Activated CD4-positive, alpha-beta T cell treated with anti-CD3 and anti-CD28 coated beads, Interleukin-2, amount 10 ng/mL, durations not matched to agents 24 days and 14 days (primary cell): ENCODE results near the gene AHNAK2. TPM values are rescaled to one million over a fixed set of nuclear protein-coding genes. Genes with fewer than 3 reads are reported as not detected.

Source experiments
- DNase-seq: peaks from one replicate; pipeline ENCODE4 v3.0.0; 2022
- H3K27ac Mint-ChIP-seq: one replicate; pipeline ENCODE4 v1.8.0; 2022; ENCODE audit warnings: mild to moderate bottlenecking, mixed read lengths
- H3K27me3 Mint-ChIP-seq: one replicate; pipeline ENCODE4 v1.8.0; 2022; ENCODE audit warnings: mixed read lengths
- H3K36me3 Mint-ChIP-seq: one replicate; pipeline ENCODE4 v1.8.0; 2022; ENCODE audit warnings: low read depth, mild to moderate bottlenecking, mixed read lengths
- H3K4me1 Mint-ChIP-seq: one replicate; pipeline ENCODE4 v1.8.0; 2021; ENCODE audit warnings: mixed read lengths
- H3K4me3 Mint-ChIP-seq: one replicate; pipeline ENCODE4 v1.8.0; 2022; ENCODE audit warnings: mild to moderate bottlenecking, moderate library complexity, mixed read lengths
- H3K9me3 Mint-ChIP-seq: one replicate; pipeline ENCODE4 v1.8.0; 2021; ENCODE audit warnings: mixed read lengths
- intact Hi-C: fragments of 100-400 bp; cut with micrococcal nuclease; formaldehyde crosslinking; loops from one replicate; pipeline ENCODE4 v1.15.1; 2023
- total RNA-seq: library from RNA; stranded (reverse); gene quantifications from 2 replicates; pipeline ENCODE4 v1.2.3, GENCODE V29; 2022

The AHNAK2 gene
- total RNA-seq, 1 donor from 2014 or later: 0.02 TPM

DNA sequence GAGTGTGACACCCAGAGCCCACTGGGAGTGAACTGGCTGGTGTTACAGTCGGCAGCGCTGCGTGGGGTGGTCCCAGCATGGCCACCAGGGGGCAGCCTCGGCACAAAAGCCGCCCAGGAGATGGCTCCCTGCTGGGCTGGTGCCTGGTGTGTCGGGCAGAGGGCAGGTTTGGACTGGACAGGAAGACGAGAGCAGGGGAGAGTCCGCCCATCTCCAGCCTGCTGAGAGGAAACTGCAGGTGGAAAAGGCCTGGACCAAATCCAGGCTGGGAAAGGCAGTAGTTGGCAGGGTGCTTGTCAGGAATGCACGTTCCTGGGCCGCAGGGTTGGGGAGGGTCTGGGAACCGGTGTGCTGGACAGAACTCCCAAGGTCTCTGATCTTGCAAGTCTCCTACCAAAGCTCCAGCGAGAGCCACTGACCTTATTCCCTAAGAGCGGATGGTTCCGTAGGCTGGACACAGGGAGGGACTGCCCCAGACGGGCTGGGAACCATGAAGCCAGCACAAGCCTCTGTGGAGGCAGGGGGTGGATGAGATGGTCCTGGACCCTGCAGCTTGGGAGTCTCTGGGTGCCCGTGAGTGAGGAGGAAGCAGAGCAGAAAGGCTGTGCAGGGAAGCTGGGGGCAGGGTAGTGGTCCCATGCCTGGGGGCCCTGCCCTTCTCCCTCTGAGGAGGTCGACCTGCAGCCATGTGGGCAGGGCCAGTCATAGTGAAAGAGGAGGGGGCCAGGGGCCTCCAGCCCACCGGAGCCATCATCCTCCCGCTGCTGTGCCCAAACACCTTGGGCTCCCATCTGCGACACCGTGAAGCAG lies 1.8 kb downstream of the AHNAK2 start:
- Mint-ChIP-seq H3K4me3 (peak overlapping the region; percentile 31), H3K36me3 (no peaks in the 10 kb centered on the region), H3K27ac (no peak overlapping the region), H3K4me1 (peaks cover 9% of the 10 kb centered on the region), H3K9me3 (no peaks in the 10 kb centered on the region), H3K27me3 (peaks cover 24% of the 10 kb centered on the region)
- intact Hi-C loops: loop anchor here (1.0 kb wide), 1 partner anchor 69 kb away; no protein-coding TSS in a partner anchor
- peak; percentile 96 for DNase-seq

DNA sequence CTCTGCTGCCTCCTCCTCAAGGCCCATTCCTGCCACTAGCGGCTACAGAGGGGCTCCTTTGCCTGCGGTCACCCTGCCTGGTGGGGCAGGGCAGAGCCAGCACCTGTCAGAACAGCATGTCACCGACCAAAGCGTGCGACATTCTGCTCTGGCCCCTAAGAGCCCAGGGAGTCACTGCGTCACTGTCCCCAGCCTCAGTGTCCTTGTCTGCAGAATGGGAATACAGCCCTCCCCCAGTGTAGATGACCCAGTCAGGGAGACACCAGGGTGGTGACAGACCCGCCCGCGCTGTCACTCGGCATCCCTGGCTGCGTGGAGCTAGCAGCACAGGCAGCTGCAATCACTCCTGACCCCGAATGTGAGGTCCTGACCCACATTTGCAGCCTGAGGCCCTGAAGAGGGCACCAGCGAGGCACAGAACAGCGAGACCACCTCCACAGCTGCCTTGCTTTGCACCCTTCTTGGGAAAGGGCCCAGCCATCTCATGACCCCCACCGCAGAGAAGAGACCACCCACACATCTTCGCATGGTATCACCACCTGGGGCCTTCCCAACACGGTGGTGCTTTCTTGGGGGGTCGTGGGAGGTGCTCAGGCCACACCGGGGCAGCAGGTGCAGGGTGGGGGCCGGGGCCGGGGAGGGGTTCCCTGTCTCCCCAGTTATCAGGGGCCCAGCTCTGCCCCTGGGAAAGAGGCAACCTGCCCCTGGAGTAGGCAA lies 2.5 kb downstream of the AHNAK2 start:
- Mint-ChIP-seq H3K4me1 (peaks cover 9% of the 10 kb centered on the region), H3K9me3 (no peaks in the 10 kb centered on the region), H3K4me3 (no peak overlapping the region), H3K36me3 (no peaks in the 10 kb centered on the region), H3K27me3 (peaks cover 24% of the 10 kb centered on the region), H3K27ac (no peak overlapping the region)
- intact Hi-C loops: loop anchor here (1.0 kb wide), 1 partner anchor 70 kb away; no protein-coding TSS in a partner anchor
- DNase-seq: peak; percentile 72

DNA sequence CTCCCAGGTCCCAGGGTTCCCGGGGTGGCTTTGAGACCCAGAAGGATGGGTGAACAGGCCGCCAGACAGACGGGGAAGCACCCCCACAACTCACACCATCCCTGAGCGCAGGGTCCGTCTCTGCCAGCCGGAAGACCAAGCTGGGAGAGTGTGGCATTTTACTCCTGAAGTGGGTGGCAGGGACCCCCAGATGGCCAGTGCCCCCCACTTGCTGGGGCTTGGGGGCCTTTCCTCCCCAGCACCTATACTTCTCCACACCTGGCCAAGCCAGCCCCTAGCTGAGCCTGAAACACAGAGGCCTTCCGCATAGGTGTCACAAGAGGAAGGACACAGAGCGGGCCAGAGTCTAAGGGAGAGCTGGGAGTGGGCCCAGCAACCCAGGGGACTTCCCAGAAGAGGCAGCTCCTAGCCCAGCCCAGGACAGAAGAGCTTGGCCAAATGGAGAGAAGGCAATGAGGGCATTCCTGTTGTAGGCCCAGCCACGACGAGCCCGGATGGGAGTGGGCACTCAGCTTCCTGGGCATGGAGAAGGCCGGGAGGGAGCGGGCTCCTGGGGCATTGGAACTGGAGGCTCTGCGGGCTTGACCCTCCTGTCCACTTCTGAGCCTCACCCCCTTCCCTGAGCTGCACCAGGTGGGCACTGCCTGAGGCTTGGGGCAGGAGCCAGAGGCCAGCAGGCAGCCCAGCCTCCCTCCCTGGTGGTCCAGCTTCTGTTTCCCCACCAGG lies 3.3 kb downstream of the AHNAK2 start:
- intact Hi-C loops: no loop called here
- Mint-ChIP-seq H3K9me3 (no peaks in the 10 kb centered on the region), H3K4me3 (no peak overlapping the region), H3K4me1 (peaks cover 9% of the 10 kb centered on the region), H3K27me3 (peaks cover 23% of the 10 kb centered on the region), H3K36me3 (no peaks in the 10 kb centered on the region), H3K27ac (no peak overlapping the region)
- DNase-seq: no peak

DNA sequence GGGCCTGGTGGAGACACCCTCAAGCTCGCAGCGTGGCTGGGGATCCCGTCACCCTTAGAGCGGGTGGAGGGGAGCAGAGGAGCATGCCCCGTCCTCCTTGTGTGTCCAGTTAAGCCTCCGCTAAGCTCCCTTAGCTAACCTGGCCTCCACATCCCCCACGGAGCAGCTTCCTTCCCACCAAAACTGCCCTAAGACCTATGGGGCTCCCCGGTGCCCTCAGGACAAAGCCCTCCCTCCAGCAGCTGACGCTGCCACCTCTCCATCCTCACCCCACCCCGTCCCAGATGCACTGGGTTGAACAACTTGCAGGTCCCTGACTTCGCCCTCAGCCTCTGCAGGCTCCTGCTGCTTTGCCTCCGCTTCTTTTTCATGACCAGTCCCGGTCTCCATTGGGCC lies 4.0 kb downstream of the AHNAK2 start:
- H3K27me3 Mint-ChIP-seq: peaks cover 18% of the 10 kb centered on the region
- H3K36me3 Mint-ChIP-seq: no peaks in the 10 kb centered on the region
- peaks cover 9% of the 10 kb centered on the region for H3K4me1 Mint-ChIP-seq
- H3K4me3 Mint-ChIP-seq: no peak overlapping the region
- no peak overlapping the region for H3K27ac Mint-ChIP-seq
- H3K9me3 Mint-ChIP-seq: no peaks in the 10 kb centered on the region
- intact Hi-C loops: no loop called here
- DNase-seq: no peak

DNA sequence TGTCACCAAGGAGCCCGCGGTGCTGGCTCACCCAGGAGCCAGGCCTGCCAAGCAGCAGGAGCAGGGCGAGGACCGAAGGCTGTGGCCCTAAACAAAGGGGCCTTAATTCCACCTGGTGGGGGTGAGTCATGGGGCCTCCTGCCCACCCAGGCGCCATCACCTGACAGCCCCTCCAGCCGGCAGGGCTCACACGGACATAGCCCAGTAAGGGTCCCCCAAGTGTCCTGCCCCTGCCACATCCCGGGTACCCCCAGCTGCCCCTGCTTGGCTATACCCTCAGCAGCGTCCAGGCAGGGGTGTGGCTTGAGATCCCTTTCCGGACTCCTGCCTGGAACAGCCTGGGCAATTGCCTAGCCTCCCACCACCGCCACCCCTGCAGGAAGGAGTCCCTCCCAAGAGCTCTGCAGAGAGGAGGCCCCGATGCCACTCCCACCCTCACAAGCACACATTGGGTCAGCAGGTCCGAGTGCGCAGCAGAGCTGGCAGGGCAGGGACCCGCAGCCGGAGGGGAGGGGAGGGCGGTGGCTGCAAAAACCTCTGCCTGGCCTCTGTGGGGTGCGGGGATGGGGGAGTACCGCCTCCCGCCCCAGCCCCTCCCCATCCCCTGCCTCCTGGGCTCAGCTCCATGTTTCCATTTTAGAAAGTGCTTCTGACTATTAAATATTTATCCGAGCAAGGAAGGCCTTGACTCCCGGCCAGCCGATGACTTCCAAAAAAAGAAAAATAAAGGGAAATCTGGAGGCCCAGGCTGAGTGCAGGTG lies 4.6 kb downstream of the AHNAK2 start:
- no peak overlapping the region for H3K27ac Mint-ChIP-seq
- no peak for DNase-seq
- no peak overlapping the region for H3K4me3 Mint-ChIP-seq
- H3K4me1 Mint-ChIP-seq: peaks cover 7% of the 10 kb centered on the region
- intact Hi-C loops: no loop called here
- H3K27me3 Mint-ChIP-seq: peaks cover 16% of the 10 kb centered on the region
- H3K9me3 Mint-ChIP-seq: no peaks in the 10 kb centered on the region
- H3K36me3 Mint-ChIP-seq: no peaks in the 10 kb centered on the region

DNA sequence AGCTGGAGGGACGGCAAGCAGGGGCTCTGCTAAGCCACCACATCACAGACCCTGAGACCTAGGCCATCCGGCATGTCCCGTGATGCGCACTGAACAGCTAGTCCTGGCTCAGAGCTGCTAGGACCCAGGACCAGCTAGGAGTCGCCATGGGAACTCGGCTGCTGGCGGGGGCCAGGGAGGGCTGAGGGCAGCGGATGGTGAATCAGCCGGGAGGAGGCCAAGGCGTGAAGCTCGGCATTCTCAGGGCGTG lies 5.1 kb downstream of the AHNAK2 start:
- no peaks in the 10 kb centered on the region for H3K9me3 Mint-ChIP-seq
- DNase-seq: no peak
- H3K36me3 Mint-ChIP-seq: no peaks in the 10 kb centered on the region
- H3K4me3 Mint-ChIP-seq: no peak overlapping the region
- no peak overlapping the region for H3K27ac Mint-ChIP-seq
- H3K4me1 Mint-ChIP-seq: peaks cover 7% of the 10 kb centered on the region
- intact Hi-C loops: no loop called here
- H3K27me3 Mint-ChIP-seq: peaks cover 14% of the 10 kb centered on the region

DNA sequence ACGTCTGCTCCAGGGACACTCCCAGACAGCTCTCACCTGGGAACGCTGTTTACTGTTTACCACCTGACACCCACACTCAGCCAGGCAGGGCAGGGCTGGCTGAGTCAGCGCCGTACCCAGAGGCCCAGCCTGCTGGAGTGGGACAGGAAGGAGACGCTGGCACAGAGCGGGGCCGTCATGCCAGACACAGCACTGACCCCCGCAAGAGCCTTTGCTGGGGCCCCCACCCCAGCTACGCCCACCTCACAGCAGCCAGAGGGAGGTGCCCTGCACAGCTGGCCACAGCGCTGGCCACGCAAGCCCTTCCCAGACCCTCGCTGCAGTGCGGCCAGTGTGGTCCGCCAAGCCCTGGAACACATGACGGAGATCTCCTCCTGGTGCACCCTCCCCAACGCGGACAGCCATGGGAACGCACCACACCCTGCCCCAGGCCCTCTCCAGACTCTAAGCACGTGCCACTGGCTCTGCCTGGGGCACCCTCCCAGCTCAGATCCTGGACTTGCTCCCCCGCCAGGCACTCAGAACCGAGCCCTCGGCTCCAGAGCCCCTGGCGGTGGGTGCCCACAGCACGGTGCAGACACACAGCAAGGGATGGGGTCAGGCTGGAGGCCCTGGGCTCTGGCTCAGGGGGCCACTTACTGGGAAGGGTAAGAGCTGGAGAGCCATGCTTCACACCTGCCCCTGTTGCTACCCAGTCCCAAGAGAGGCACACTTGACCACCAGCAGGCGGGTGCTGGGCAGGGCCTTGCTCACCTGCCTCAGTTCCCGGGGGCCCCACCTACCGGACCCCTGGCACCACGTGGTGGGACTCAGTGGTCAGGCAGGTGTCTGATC lies 5.7 kb downstream of the AHNAK2 start:
- Mint-ChIP-seq H3K36me3 (no peaks in the 10 kb centered on the region), H3K27me3 (peaks cover 11% of the 10 kb centered on the region), H3K4me1 (peaks cover 4% of the 10 kb centered on the region), H3K27ac (no peak overlapping the region), H3K4me3 (no peak overlapping the region), H3K9me3 (no peaks in the 10 kb centered on the region)
- no peak for DNase-seq
- intact Hi-C loops: no loop called here

DNA sequence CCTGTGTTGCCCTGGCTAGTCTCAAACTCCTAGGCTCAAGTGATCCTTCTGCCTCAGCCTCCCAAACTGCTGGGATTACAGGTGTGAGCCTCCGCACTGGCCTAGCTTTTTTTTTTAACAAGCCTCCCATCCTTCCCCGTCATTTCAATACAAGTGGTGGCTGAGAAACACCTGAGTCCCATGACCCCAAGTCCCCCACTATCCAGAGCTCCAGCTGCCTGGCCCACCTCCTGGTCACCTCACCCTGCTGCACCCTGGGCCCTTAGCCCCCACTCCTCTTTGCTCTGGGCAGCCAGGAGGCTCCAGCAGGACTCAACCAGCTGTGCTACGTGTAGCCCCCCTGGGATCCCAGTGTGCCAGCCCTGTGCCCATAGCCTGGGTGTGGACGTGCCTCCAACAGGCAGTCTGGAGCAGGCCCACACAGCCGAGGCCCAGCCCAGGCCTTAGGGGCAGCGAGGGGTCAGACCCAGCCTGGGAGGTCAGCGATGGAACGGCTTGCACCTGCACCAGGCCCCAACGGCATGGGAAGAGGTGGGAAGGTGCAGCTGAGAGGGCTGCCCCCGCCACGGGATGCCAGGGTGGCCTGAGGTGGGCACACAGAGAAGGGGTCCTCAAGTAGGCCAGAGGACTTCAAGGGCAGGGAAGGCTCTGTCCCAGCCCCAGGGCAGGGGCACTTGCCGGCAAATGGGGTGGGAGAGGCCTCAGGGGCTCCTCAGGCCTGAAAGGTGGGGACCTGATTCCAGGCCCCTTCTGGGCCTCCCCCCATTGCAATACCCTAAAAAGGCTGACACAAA lies 6.5 kb downstream of the AHNAK2 start:
- no peak for DNase-seq
- Mint-ChIP-seq H3K27ac (no peak overlapping the region), H3K4me3 (no peak overlapping the region), H3K27me3 (peaks cover 11% of the 10 kb centered on the region), H3K4me1 (peaks cover 4% of the 10 kb centered on the region), H3K36me3 (no peaks in the 10 kb centered on the region), H3K9me3 (no peaks in the 10 kb centered on the region)
- intact Hi-C loops: no loop called here

DNA sequence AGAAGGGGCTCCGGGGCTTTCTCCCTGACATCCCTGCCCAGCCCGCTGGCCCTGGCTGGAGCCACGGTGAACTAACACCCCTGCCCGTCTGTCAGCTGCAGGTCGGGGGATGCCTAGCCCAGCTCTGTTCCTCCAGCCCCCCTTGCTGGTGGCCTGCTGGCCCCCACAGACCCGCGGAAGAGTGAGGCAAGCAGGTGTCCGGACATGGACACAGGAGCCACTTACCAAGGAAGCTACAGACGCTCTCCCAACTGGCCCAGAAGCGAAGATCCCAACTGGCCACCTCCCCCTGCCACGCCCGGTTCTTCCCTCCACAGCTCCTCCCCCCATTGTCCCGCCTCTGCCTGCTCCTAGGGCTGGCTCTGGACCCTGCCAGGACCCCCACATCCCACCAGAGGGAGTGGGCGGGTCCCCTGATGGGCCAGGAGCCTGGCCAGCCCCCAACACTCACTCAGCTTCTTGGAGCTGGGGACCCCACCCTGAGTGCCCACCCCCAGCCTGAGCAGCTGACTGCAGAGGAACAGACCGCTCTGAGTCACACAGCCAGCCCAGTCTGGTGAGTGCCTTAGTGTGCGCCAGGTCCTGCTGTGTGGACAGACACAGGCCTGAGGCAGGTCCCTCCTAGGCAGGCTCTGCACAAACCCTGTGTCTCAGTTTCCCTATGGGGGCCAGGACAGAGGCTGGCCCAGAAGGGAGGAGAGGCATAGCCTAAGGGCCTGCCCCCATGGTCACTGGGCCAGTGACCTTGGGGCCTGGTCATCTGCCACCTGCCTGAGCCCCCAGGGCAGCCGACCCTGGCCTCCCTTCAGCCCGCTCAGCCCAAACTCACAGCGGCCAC lies 7.7 kb downstream of the AHNAK2 start:
- H3K27me3 Mint-ChIP-seq: peaks cover 8% of the 10 kb centered on the region
- DNase-seq: no peak
- no peaks in the 10 kb centered on the region for H3K9me3 Mint-ChIP-seq
- intact Hi-C loops: no loop called here
- H3K4me1 Mint-ChIP-seq: no peaks in the 10 kb centered on the region
- H3K36me3 Mint-ChIP-seq: no peaks in the 10 kb centered on the region
- H3K4me3 Mint-ChIP-seq: no peak overlapping the region
- H3K27ac Mint-ChIP-seq: no peak overlapping the region

DNA sequence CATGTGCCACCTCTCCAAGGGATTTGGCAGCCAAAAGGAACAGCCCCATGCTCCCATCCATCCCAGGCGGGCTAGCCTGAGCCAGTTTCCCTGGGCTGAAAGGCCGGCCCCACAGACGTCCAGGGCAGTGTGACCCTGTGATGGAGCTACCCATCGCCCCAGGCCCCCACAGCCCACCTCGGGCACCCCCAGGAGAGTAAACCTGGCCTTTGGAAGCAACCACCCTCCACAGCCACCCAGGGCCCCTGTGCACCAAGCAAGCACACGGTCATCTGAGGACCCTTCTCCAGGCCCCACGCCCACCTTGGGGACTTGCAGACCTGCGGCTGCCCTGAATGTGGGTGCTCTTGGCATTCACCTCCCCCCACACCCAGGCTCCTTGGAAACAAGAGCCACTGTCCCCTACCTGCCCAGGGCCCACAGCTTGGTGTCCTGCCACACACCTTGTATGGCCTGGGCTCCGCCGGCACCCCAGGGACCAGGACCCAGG lies 8.4 kb downstream of the AHNAK2 start:
- H3K4me3 Mint-ChIP-seq: no peak overlapping the region
- H3K9me3 Mint-ChIP-seq: no peaks in the 10 kb centered on the region
- H3K36me3 Mint-ChIP-seq: no peaks in the 10 kb centered on the region
- intact Hi-C loops: no loop called here
- no peak overlapping the region for H3K27ac Mint-ChIP-seq
- DNase-seq: no peak
- H3K4me1 Mint-ChIP-seq: no peaks in the 10 kb centered on the region
- H3K27me3 Mint-ChIP-seq: peaks cover 8% of the 10 kb centered on the region

DNA sequence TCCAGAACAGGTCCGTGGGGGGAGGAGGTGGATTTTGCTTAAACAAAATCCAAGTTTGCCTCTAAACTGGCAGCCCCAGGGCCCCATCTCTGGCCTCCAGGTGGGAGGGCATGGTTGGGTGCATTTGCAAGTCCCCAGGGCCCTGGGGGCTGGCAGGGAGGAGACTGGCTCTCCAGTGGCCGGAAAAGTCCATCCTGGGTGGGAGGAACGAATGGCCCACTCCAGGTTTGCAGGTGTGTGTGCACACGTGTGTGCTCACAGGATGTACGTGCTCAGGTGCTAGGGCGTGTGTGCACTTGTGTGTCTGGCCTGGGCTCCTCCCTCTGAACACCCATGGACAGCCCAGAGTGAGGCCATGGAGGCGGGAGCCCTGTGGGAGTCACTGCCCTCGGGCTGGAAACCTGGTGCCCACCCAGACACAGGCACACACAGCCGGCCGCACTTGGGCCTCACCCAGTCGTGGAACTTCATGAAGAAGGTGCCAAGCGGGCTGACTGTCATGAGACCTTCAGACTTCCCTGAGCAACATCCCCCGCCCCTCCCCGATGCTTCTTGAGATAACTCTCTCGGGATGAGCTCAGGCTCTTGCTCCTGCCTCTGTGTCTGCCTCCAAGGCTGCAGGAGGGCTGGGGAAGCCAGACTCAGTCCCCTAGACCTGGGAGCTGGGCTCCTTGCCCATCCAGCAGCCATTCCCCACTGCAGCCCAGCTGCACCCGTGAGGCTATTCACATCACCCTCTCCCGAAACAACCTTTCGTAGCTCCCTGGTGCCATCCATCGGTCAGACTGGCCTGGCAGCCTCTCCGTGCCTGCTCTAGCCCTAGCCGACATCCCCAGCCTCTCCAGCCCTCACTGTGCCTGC lies 9.4 kb downstream of the AHNAK2 start:
- no peak overlapping the region for H3K4me3 Mint-ChIP-seq
- H3K36me3 Mint-ChIP-seq: no peaks in the 10 kb centered on the region
- H3K4me1 Mint-ChIP-seq: no peaks in the 10 kb centered on the region
- no peaks in the 10 kb centered on the region for H3K9me3 Mint-ChIP-seq
- intact Hi-C loops: no loop called here
- H3K27ac Mint-ChIP-seq: no peak overlapping the region
- no peak for DNase-seq
- peaks cover 15% of the 10 kb centered on the region for H3K27me3 Mint-ChIP-seq
